ENCODE data around the gene ST6GALNAC5.

Gene ST6GALNAC5

DNA sequence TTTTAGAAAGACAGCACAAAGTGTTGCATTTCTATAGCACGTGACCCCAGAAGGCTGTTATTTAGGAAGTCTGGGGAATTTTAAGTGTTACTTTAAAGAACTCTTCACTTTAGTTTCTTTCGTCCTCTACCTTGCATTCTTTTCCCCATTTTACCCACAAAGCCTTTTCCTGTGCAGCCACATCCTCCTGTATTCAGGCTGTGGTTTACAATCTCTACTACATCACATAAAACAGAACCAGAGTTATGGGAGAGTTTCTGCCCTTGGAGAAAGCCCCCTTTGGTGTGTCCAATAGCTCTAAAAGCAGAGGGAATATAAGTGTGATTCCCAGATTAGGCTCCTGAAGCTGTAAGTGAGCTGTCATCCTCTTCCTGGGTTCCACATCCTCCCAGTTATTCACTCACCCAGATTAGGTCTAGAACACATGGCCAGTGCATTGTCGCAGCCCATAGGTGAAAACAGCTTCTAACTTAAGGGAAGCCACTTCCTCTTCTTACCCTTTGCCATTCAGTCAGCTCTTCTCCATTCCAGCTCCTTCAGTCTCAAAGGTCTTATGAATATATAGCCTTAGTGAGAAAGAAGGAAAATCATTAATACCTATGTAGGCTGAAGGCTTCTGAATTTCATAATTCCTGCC, 180.8 kb downstream of the ST6GALNAC5 start:
- no peak for DNase-seq (ENCODE audit: low spot score)

DNA sequence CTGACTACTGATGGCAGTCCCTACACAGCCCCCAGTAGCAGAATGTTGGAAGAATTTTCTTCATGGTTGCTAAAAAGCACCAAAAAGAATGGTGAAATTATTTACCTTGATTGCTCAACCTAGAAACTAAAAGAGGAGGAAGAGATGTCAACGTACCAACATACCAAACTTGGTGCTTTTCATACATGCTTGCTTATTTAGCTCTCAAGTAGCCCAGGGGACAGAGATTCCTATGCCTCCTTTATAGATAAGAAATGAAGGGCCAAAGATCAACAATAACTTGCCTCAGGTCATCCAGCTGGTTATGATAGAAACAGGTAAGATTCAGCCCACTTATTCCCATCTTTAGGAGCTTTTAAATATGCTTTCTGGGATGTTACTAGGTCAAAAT, 181.3 kb downstream of the ST6GALNAC5 start:
- no peak for DNase-seq (ENCODE audit: low spot score)

- DNase-seq (ENCODE audit: low spot score), result no peak
Observed at GRCh38 chr1:77051425-77051824, 184.1 kb downstream of the ST6GALNAC5 start.

GRCh38 chr1:77056525-77056924, 189.2 kb downstream of the ST6GALNAC5 start:
- no peak for DNase-seq (ENCODE audit: low spot score)

DNA sequence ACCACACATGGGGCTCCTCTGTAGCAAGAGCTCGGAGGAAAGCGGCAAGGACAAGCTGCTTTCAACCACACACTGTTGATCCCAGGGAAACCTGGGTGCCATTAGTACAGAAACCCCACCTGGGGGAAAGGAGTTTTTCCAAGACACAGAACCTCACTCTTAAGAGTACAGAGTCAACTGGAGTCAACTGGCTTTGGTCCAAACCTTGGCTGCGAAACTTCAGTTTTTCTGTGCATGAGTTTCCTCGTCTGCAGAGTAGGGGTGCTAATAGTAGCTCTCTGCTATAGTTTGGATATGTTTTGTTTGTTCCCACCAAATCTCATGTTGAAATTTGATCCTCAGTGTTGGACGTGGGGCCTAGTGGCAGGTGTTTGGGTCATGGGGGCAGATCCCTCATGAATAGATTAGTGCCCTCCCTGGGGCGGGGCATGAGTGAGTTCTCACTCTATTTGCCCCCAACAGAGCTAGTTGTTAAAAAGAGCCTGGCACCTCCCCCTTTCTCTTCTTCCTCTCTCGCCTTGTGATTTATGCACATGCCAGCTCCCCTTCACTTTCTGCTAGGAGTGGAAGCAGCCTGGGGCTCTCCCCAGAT, 190.8 kb downstream of the ST6GALNAC5 start:
- no peak for DNase-seq (ENCODE audit: low spot score)

- DNase-seq (ENCODE audit: low spot score), result no peak
Observed at GRCh38 chr1:77060000-77060399, 192.7 kb downstream of the ST6GALNAC5 start.

- no peak for DNase-seq (ENCODE audit: low spot score)
Observed at GRCh38 chr1:77061162-77061561, 193.9 kb downstream of the ST6GALNAC5 start.

GRCh38 chr1:77063118-77063517, 195.8 kb downstream of the ST6GALNAC5 start:
- no peak for DNase-seq (ENCODE audit: low spot score)

GRCh38 chr1:77064246-77064645, 197.0 kb downstream of the ST6GALNAC5 start:
- DNase-seq (ENCODE audit: low spot score), result no peak

- no peak for DNase-seq (ENCODE audit: low spot score)
Observed at GRCh38 chr1:77065693-77066342, 198.5 kb downstream of the ST6GALNAC5 start.

DNA sequence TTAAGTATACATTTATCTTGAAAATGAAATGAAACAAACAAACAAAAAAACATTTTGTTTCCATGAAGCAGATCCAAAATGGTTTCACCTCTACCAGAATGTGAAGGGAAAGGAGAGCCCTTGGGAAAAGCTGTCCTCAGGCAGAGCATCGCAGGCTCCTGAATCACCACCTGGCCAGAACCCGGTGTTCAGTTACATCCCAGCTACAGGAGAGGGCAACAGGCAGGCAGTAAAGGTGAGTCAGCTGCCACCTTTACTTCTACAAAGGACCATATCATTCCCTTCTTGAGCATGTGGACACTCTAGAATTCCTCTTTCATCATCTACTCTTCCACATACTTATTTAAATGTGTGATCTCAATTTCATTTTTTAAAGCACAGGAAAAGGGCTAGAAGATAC, 200.7 kb downstream of the ST6GALNAC5 start:
- no peak for DNase-seq (ENCODE audit: low spot score)

DNA sequence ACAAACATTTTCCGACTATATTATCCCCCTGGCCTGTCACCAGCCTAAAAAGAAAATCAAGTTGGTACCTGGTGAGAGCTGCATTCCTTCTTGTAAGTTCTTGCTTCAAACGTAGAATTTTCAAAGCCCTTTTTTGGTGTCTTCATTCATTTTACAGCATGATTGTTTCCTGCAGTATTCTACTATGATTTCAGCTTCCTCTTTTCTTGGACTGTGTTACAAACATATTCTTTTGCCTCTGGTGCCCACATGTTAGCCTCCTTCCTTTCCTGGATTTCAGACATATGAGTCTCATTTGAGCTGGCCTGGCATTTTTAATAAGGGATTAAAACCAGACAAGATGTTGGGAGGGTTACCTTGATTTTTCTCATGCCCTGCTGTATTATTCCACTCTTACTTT, 209.5 kb downstream of the ST6GALNAC5 start:
- no peak for DNase-seq (ENCODE audit: low spot score)

GRCh38 chr1:77081834-77082233, 214.6 kb downstream of the ST6GALNAC5 start:
- DNase-seq (ENCODE audit: low spot score), result no peak

DNA sequence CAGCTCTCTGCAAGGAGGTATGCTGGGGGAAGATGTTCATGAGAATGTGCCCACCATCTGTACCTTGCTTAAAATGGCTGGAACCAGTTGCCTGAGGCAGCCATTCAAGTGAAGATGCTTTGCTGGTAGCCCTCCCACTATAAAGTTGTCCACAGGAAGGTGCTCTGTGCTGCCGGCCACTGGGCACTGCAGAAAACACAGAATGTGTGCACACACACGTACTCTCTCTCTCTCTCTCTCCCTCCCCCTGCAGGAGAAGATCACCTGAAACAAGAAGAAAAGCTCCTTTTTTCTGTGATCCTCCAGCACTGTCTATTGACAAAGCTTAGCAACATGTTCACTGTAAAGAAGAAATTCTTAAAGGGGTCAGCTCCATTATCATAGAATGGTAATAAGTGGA, 217.2 kb downstream of the ST6GALNAC5 start:
- no peak for DNase-seq (ENCODE audit: low spot score)

- DNase-seq (ENCODE audit: low spot score), result no peak
Observed at GRCh38 chr1:77085109-77085508, 217.8 kb downstream of the ST6GALNAC5 start.

- DNase-seq (ENCODE audit: low spot score), result no peak
Observed at GRCh38 chr1:77089756-77090155, 222.5 kb downstream of the ST6GALNAC5 start.

GRCh38 chr1:77095236-77095635, 228.0 kb downstream of the ST6GALNAC5 start:
- DNase-seq (ENCODE audit: low spot score), result no peak

DNA sequence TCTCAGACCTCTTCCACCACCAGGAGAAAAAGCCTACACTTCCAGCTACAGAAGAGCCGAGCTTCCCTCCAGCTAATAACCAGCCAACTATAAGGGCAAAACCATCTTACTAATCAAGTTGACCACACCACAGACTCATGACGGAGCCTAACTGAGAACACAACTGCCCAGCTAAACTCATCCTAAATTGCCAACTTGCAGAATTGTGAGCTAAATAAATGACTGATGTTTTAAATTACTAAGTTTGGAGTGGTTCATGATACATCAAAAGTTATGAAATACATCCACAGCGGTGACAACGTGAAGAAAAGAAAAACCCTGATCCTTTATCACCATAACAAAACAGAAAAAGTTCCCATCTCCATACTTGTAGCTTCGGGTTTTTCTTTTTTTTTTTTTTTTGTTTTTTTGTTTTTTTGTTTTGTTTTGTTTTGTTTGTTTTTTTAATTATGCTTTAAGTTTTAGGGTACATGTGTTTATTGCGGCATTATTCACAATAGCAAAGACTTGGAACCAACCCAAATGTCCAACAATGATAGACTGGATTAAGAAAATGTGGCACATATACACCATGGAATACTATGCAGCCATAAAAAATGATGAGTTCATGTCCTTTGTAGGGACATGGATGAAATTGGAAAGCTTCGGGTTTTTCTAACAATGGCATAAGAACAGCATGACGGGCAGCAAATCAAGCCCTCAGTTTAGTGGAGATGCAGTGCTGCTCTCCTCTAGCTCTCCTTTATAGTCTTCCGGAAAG, 229.4 kb downstream of the ST6GALNAC5 start:
- no peak for DNase-seq (ENCODE audit: low spot score)

DNA sequence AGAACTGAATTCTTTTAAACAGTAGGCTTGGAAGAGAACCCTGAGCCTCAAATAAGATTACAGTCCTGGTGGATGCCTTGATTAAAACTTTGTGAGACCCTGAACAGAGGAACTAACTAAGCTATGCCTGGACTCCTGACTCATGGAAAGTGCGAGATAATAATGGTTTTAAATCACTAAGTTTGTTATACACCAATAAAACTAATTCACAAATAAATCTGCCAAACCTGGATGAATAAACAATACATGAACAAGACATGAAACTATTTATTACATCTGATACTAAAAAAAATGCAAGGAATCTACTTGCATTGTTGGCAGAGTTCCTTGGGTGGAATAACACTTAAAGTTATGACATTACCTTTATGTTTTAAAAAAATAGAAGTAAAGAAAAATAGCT, 233.6 kb downstream of the ST6GALNAC5 start:
- no peak for DNase-seq (ENCODE audit: low spot score)

DNA sequence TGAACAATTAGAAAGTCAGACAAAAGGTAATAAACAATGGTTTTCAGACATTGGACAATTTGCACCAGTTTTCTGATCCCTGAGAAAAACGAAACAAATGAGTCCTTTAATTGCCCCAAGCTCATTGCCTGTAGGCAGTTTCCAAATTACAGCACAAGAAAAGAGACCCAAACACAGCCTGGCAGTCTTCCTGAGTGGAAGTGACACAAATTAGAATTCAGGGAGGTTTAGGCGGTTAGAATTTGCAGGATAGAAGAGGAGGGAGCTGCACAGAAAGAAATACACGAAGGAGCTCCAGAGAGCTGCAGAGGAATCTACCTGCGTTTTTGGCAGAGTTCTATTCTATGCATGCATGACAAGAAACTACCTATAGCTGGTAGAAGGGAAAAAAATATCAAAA, 236.2 kb downstream of the ST6GALNAC5 start:
- DNase-seq (ENCODE audit: low spot score), result no peak

DNA sequence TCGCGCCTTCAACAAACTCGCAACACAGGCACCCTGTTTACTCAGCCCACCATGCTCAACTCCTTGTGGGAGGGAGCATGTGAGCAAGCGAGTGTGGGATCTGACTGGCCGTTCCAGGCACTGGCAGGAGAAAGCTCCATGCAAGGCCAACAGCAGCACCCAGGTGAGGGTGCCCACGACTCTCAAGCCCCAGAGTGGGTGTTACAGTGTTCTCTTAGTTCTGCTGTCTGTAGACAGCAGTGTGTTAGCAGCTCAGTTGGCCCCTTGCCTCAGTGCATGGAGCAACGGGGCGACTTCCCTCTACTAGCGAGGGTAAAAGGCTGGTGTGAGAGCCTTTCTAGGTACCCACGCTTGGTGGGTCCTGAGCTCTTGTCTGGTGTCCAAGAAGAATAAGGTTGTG, 237.4 kb downstream of the ST6GALNAC5 start:
- DNase-seq (ENCODE audit: low spot score), result no peak
